WTC11 (cell line): ENCODE measurements around the gene UBAC2. TPM values are rescaled to one million over a fixed set of nuclear protein-coding genes. Genes with fewer than 3 reads are reported as not detected.

Experiments used
- ATAC-seq: fragments of 200-7000 bp; cut with Tn5 transposase; 2 replicates; pipeline ENCODE4 v1.10.0; 2021; ENCODE audit warnings: mild to moderate bottlenecking, moderate library complexity
- CTCF ChIA-PET: fragments of 300-600 bp; sonication (Branson Sonifier 250); formaldehyde crosslinking; loops from one replicate; lab custom pipeline; 2021; ENCODE audit warnings: antibody characterized with exemption; lab: Charles Lee
- POLR2A ChIA-PET: fragments of 350-600 bp; sonication (Branson Sonifier 250); formaldehyde crosslinking; loops from one replicate; lab custom pipeline; 2021; ENCODE audit warnings: antibody characterized with exemption; lab: Charles Lee
- DNase-seq: peaks from one replicate; pipeline ENCODE4 v3.0.0; 2021; ENCODE audit warnings: low spot score
- H3K27ac Mint-ChIP-seq: 2 replicates; pipeline ENCODE4 v1.8.0; 2021; ENCODE audit warnings: mixed read lengths
- H3K27me3 Mint-ChIP-seq: 2 replicates; pipeline ENCODE4 v1.8.0; 2021; ENCODE audit warnings: low read depth, mild to moderate bottlenecking, moderate library complexity, mixed read lengths
- H3K36me3 Mint-ChIP-seq: 2 replicates; pipeline ENCODE4 v1.8.0; 2021; ENCODE audit warnings: mixed read lengths
- H3K4me1 Mint-ChIP-seq: 2 replicates; pipeline ENCODE4 v1.8.0; 2022; ENCODE audit warnings: mixed read lengths
- H3K4me3 Mint-ChIP-seq: 2 replicates; pipeline ENCODE4 v1.8.0; 2021; ENCODE audit warnings: mild to moderate bottlenecking, moderate library complexity, mixed read lengths
- H3K9me3 Mint-ChIP-seq: 2 replicates; pipeline ENCODE4 v1.8.0; 2021; ENCODE audit warnings: mixed read lengths
- ATF1 ChIP-seq: sonication (generic); formaldehyde crosslinking; IDR thresholded peaks from 2 replicates; pipeline ENCODE4 v1.8.1; 2023; ENCODE audit warnings: mild to moderate bottlenecking, moderate library complexity, missing genetic modification reagents
- ETV6 ChIP-seq: sonication (generic); formaldehyde crosslinking; IDR thresholded peaks from 2 replicates; pipeline ENCODE4 v1.8.1; 2022; ENCODE audit warnings: mild to moderate bottlenecking, missing genetic modification reagents
- FOXJ3 ChIP-seq: sonication (generic); formaldehyde crosslinking; IDR thresholded peaks from 2 replicates; pipeline ENCODE4 v1.9.0; 2021; ENCODE audit warnings: missing genetic modification reagents, mild to moderate bottlenecking, borderline replicate concordance
- HMGA2 ChIP-seq: fragments of 250-450 bp; sonication (Bioruptor Pico); IDR thresholded peaks from 2 replicates; pipeline ENCODE4 v1.4.0; 2021; ENCODE audit warnings: mild to moderate bottlenecking, moderate library complexity
- MXD4 ChIP-seq: fragments of 250-450 bp; sonication (Bioruptor Pico); IDR thresholded peaks from 2 replicates; pipeline ENCODE4 v1.8.0; 2021; ENCODE audit warnings: mild to moderate bottlenecking, moderate library complexity, borderline replicate concordance
- MYBL2 ChIP-seq: sonication (generic); formaldehyde crosslinking; IDR thresholded peaks from 2 replicates; pipeline ENCODE4 v1.8.1; 2023; ENCODE audit warnings: mild to moderate bottlenecking, moderate library complexity, missing genetic modification reagents
- RORB ChIP-seq: fragments of 250-450 bp; sonication (Bioruptor Pico); IDR thresholded peaks from 2 replicates; pipeline ENCODE4 v1.9.0; 2021; ENCODE audit warnings: mild to moderate bottlenecking
- ZBTB21 ChIP-seq: sonication (generic); formaldehyde crosslinking; IDR thresholded peaks from 2 replicates; pipeline ENCODE4 v1.8.1; 2023; ENCODE audit warnings: mild to moderate bottlenecking, missing genetic modification reagents, borderline replicate concordance
- ZNF121 ChIP-seq: sonication (generic); formaldehyde crosslinking; IDR thresholded peaks from 2 replicates; pipeline ENCODE4 v1.8.0; 2023; ENCODE audit warnings: missing genetic modification reagents
- ZNF219 ChIP-seq: sonication (generic); formaldehyde crosslinking; IDR thresholded peaks from 2 replicates; pipeline ENCODE4 v1.8.0; 2023; ENCODE audit warnings: missing genetic modification reagents, mild to moderate bottlenecking, borderline replicate concordance
- ZNF263 ChIP-seq: sonication (generic); formaldehyde crosslinking; IDR thresholded peaks from 2 replicates; pipeline ENCODE4 v1.8.1; 2022; ENCODE audit warnings: low read depth, mild to moderate bottlenecking, moderate library complexity, missing genetic modification reagents
- ZNF396 ChIP-seq: fragments of 250-450 bp; sonication (Bioruptor Pico); IDR thresholded peaks from 2 replicates; pipeline ENCODE4 v1.8.0; 2021; ENCODE audit warnings: mild to moderate bottlenecking, moderate library complexity, borderline replicate concordance
- ZNF416 ChIP-seq: fragments of 250-450 bp; sonication (Bioruptor Pico); IDR thresholded peaks from 2 replicates; pipeline ENCODE4 v1.9.0; 2021; ENCODE audit warnings: mild to moderate bottlenecking, inconsistent platforms
- ZNF671 ChIP-seq: fragments of 250-450 bp; sonication (Bioruptor Pico); IDR thresholded peaks from 2 replicates; pipeline ENCODE4 v1.8.0; 2021; ENCODE audit warnings: mild to moderate bottlenecking
- total RNA-seq: library from RNA; stranded (reverse); gene quantifications from 3 replicates; pipeline ENCODE4 v1.2.3, GENCODE V29; 2021
- TF ChIP-seq, protein P1 (sequence below): sonication (generic); formaldehyde crosslinking; IDR thresholded peaks from 2 replicates; pipeline ENCODE4 v1.8.0; 2022; ENCODE audit warnings: mild to moderate bottlenecking, missing genetic modification reagents
- TF ChIP-seq, protein P2 (sequence below): sonication (generic); formaldehyde crosslinking; IDR thresholded peaks from 2 replicates; pipeline ENCODE4 v1.8.1; 2022; ENCODE audit warnings: low read depth, mild to moderate bottlenecking, moderate library complexity, missing genetic modification reagents, borderline replicate concordance
- TF ChIP-seq, protein P3 (sequence below): sonication (generic); formaldehyde crosslinking; IDR thresholded peaks from 2 replicates; pipeline ENCODE4 v1.8.0; 2023; ENCODE audit warnings: missing genetic modification reagents
- TF ChIP-seq, protein P4 (sequence below): fragments of 250-450 bp; sonication (Bioruptor Pico); conservative IDR thresholded peaks from 2 replicates; pipeline ENCODE4 v1.9.0; 2021; ENCODE audit warnings: mild to moderate bottlenecking
- TF ChIP-seq, protein P5 (sequence below): fragments of 250-450 bp; sonication (Bioruptor Pico); IDR thresholded peaks from 2 replicates; pipeline ENCODE4 v1.9.0; 2021; ENCODE audit warnings: mild to moderate bottlenecking
- TF ChIP-seq, protein P6 (sequence below): fragments of 200-600 bp; IDR thresholded peaks from 2 replicates; pipeline ENCODE4 v1.8.0; 2022; ENCODE audit warnings: antibody characterized with exemption
- TF ChIP-seq, protein P7 (sequence below): sonication (generic); formaldehyde crosslinking; IDR thresholded peaks from 2 replicates; pipeline ENCODE4 v1.8.0; 2023; ENCODE audit warnings: mild to moderate bottlenecking, missing genetic modification reagents

Gene UBAC2
- total RNA-seq, 1 experiment from 2014 or later: 64.7 TPM

DNA sequence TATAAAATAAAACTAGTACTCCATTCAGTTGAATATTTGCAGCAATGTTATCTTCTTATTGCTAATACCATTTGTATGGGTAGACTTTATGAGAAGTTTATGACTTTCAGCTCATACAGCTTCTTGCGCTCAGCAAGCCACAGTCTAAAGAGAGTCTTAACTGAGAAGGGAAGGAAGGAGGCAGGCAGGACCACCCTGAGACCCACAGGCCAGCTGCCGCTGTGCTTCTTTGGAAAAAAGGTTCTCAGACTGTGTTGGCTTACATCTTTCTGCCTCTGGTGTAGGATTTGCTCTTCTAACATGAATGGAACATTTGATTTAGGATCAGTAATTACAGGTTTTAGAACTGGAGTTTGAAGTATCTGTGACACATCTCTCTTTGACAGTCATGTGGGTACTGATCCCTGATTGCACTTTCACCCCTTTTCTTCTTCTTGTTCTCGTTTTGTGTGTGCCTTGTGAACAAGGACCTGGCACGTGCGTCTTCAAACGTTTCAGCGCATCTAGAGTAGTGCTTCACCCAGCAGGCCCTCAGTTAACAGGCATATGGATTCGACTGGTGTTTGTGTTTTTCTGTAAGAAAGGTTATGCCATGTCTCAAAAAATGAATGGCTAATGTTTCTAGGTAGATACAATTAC is 64.6 kb downstream of the UBAC2 start:
- H3K4me1 Mint-ChIP-seq: peaks cover 12% of the 10 kb centered on the region
- ATAC-seq (no peak), DNase-seq (no peak)
- peak overlapping the region; percentile 1; the same call in 1 of the 2 replicates for H3K27ac Mint-ChIP-seq
- no peak overlapping the region for H3K4me3 Mint-ChIP-seq
- CTCF ChIA-PET: interaction anchor here (0.8 to 4.8 kb wide), 32 partner anchors 8 to 437 kb away, joined by 3 to 74 read pairs (median 4); partner anchors contain the start of gene UBAC2
- no peak for TF ChIP-seq RORB (CRISPR knock-in tag)
- no peak for TF ChIP-seq ZNF671 (CRISPR knock-in tag)
- TF ChIP-seq MYBL2 (CRISPR knock-in tag): no peak
- no peak for TF ChIP-seq ZNF219
- no peak for TF ChIP-seq ETV6 (CRISPR knock-in tag)
- TF ChIP-seq ZNF396 (CRISPR knock-in tag): no peak
- no peak for TF ChIP-seq ZNF416 (CRISPR knock-in tag)
- TF ChIP-seq ZBTB21 (CRISPR knock-in tag): no peak
- TF ChIP-seq ATF1 (CRISPR knock-in tag): no peak
- TF ChIP-seq, protein P1, sequence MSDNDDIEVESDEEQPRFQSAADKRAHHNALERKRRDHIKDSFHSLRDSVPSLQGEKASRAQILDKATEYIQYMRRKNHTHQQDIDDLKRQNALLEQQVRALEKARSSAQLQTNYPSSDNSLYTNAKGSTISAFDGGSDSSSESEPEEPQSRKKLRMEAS (CRISPR knock-in tag): no peak
- no peak for TF ChIP-seq ZNF263 (CRISPR knock-in tag)
- TF ChIP-seq FOXJ3 (CRISPR knock-in tag): no peak
- TF ChIP-seq, protein P2, sequence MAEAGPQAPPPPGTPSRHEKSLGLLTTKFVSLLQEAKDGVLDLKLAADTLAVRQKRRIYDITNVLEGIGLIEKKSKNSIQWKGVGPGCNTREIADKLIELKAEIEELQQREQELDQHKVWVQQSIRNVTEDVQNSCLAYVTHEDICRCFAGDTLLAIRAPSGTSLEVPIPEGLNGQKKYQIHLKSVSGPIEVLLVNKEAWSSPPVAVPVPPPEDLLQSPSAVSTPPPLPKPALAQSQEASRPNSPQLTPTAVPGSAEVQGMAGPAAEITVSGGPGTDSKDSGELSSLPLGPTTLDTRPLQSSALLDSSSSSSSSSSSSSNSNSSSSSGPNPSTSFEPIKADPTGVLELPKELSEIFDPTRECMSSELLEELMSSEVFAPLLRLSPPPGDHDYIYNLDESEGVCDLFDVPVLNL (CRISPR knock-in tag): no peak
- TF ChIP-seq HMGA2 (CRISPR knock-in tag): no peak
- TF ChIP-seq, protein P3, sequence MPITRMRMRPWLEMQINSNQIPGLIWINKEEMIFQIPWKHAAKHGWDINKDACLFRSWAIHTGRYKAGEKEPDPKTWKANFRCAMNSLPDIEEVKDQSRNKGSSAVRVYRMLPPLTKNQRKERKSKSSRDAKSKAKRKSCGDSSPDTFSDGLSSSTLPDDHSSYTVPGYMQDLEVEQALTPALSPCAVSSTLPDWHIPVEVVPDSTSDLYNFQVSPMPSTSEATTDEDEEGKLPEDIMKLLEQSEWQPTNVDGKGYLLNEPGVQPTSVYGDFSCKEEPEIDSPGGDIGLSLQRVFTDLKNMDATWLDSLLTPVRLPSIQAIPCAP (CRISPR knock-in tag): no peak
- TF ChIP-seq, protein P4, sequence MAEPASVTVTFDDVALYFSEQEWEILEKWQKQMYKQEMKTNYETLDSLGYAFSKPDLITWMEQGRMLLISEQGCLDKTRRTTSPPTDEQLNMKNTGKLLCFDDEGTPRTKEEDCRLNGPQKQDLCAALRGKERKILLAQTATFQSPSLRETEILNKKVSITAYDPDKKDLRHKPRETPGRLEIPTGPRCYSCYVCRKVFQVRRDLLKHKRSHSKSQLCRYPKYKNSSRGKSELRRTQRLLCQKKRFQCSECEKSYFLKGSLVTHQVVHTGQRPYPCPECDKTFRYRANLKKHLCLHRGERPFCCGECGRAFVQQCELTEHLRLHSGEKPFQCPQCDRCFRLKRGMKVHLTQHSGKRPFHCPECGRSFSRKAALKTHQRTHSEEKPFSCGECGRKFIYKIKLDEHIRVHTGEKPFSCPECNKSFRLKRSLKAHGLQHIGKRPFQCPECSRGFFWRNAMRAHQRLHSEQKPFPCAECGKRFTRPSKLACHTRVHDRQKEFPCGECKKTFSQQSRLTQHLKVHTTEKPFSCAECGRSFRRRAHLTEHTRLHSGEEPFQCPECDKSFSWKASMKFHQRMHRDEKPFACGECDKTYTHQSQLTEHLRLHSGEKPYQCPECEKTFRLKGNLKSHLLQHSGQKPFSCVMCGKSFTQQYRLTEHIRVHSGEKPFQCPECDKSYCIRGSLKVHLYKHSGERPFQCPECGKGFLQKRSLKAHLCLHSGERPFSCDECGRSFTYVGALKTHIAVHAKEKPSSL (CRISPR knock-in tag): no peak
- TF ChIP-seq, protein P5, sequence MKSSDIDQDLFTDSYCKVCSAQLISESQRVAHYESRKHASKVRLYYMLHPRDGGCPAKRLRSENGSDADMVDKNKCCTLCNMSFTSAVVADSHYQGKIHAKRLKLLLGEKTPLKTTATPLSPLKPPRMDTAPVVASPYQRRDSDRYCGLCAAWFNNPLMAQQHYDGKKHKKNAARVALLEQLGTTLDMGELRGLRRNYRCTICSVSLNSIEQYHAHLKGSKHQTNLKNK (CRISPR knock-in tag): no peak
- no peak for TF ChIP-seq MXD4 (CRISPR knock-in tag)
- POLR2A ChIA-PET: no interaction called here
- no peaks in the 10 kb centered on the region for H3K9me3 Mint-ChIP-seq
- H3K27me3 Mint-ChIP-seq: no peaks in the 10 kb centered on the region
- no peaks in the 10 kb centered on the region for H3K36me3 Mint-ChIP-seq

DNA sequence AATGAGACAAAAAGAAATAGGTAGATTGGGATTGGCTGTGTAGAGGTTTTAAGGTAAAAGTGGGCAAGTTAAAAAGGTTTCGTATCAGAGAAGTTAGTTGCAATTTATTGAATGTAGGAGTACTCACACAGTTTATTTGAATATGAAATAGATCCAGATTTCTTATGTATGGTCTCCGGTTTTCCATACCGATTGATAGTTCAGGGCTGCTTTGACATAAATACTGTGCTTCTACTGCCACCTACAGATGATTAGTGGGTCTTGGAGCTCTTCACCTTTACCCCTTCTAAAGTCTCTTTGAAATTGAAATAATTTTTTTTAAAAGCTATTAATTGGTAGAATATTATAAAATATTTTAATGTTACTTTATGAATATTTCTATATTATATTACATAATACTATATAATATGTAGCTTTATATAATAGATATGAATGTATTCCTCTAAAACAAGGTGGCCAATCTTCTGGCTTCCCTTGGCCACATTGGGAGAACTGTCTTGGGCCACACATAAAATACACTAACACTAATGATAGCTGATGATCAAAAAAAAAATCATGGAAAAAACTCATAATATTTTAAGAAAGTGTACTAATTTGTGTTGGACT is 65.3 kb downstream of the UBAC2 start:
- DNase-seq (no peak), ATAC-seq (peak; percentile 47; the same call in 1 of the 2 replicates)
- Mint-ChIP-seq H3K27me3 (no peaks in the 10 kb centered on the region), H3K9me3 (no peaks in the 10 kb centered on the region), H3K4me1 (peaks cover 12% of the 10 kb centered on the region), H3K27ac (no peak overlapping the region), H3K4me3 (no peak overlapping the region), H3K36me3 (no peaks in the 10 kb centered on the region)
- TF ChIP-seq HMGA2 (CRISPR knock-in tag): peak; percentile 89
- no peak for TF ChIP-seq ZNF121 (CRISPR knock-in tag)
- TF ChIP-seq, protein P6, sequence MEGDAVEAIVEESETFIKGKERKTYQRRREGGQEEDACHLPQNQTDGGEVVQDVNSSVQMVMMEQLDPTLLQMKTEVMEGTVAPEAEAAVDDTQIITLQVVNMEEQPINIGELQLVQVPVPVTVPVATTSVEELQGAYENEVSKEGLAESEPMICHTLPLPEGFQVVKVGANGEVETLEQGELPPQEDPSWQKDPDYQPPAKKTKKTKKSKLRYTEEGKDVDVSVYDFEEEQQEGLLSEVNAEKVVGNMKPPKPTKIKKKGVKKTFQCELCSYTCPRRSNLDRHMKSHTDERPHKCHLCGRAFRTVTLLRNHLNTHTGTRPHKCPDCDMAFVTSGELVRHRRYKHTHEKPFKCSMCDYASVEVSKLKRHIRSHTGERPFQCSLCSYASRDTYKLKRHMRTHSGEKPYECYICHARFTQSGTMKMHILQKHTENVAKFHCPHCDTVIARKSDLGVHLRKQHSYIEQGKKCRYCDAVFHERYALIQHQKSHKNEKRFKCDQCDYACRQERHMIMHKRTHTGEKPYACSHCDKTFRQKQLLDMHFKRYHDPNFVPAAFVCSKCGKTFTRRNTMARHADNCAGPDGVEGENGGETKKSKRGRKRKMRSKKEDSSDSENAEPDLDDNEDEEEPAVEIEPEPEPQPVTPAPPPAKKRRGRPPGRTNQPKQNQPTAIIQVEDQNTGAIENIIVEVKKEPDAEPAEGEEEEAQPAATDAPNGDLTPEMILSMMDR: peak; percentile 49; the same call in 1 of the 2 replicates
- TF ChIP-seq, protein P7, sequence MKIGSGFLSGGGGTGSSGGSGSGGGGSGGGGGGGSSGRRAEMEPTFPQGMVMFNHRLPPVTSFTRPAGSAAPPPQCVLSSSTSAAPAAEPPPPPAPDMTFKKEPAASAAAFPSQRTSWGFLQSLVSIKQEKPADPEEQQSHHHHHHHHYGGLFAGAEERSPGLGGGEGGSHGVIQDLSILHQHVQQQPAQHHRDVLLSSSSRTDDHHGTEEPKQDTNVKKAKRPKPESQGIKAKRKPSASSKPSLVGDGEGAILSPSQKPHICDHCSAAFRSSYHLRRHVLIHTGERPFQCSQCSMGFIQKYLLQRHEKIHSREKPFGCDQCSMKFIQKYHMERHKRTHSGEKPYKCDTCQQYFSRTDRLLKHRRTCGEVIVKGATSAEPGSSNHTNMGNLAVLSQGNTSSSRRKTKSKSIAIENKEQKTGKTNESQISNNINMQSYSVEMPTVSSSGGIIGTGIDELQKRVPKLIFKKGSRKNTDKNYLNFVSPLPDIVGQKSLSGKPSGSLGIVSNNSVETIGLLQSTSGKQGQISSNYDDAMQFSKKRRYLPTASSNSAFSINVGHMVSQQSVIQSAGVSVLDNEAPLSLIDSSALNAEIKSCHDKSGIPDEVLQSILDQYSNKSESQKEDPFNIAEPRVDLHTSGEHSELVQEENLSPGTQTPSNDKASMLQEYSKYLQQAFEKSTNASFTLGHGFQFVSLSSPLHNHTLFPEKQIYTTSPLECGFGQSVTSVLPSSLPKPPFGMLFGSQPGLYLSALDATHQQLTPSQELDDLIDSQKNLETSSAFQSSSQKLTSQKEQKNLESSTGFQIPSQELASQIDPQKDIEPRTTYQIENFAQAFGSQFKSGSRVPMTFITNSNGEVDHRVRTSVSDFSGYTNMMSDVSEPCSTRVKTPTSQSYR (CRISPR knock-in tag): no peak
- ChIA-PET CTCF (interaction anchor here (0.6 to 4.8 kb wide), 39 partner anchors 9 to 438 kb away, joined by 3 to 74 read pairs (median 3); partner anchors contain the start of gene UBAC2), POLR2A (no interaction called here)
